Osteocyte (in vitro differentiated cells): Measurements from ENCODE around the gene SDSL. TPM values are rescaled to one million over a fixed set of nuclear protein-coding genes. Genes with fewer than 3 reads are reported as not detected.

ENCODE experiments used
- DNase-seq: peaks from one replicate; pipeline ENCODE4 v3.0.0; 2021; ENCODE audit warnings: mixed read lengths; ENCODE audit not compliant: unreplicated experiment; ENCODE audit errors: extremely low spot score
- H3K27ac Mint-ChIP-seq: one replicate; pipeline ENCODE4 v1.8.0; 2021; ENCODE audit warnings: mild to moderate bottlenecking, mixed read lengths; ENCODE audit not compliant: unreplicated experiment
- H3K27me3 Mint-ChIP-seq: one replicate; pipeline ENCODE4 v1.8.0; 2021; ENCODE audit warnings: mixed read lengths; ENCODE audit not compliant: unreplicated experiment
- H3K36me3 Mint-ChIP-seq: one replicate; pipeline ENCODE4 v1.8.0; 2021; ENCODE audit warnings: mixed read lengths; ENCODE audit not compliant: unreplicated experiment
- H3K4me1 Mint-ChIP-seq: one replicate; pipeline ENCODE4 v1.8.0; 2021; ENCODE audit warnings: mixed read lengths; ENCODE audit not compliant: unreplicated experiment
- H3K4me3 Mint-ChIP-seq: one replicate; pipeline ENCODE4 v1.8.0; 2021; ENCODE audit warnings: mild to moderate bottlenecking, moderate library complexity, mixed read lengths; ENCODE audit not compliant: unreplicated experiment
- H3K9me3 Mint-ChIP-seq: one replicate; pipeline ENCODE4 v1.8.0; 2021; ENCODE audit warnings: mixed read lengths; ENCODE audit not compliant: unreplicated experiment
- total RNA-seq: library from RNA; stranded (reverse); gene quantifications from 2 replicates; pipeline ENCODE4 v1.2.1, GENCODE V29; 2021
- TF ChIP-seq, protein P1 (sequence below): fragments of 200-600 bp; sonication (generic); IDR thresholded peaks from 2 replicates; pipeline ENCODE4 v1.5.0; 2021; ENCODE audit warnings: antibody characterized with exemption, mild to moderate bottlenecking, moderate library complexity

Gene SDSL
- total RNA-seq, 1 donor from 2014 or later, result 6.2 TPM

DNA sequence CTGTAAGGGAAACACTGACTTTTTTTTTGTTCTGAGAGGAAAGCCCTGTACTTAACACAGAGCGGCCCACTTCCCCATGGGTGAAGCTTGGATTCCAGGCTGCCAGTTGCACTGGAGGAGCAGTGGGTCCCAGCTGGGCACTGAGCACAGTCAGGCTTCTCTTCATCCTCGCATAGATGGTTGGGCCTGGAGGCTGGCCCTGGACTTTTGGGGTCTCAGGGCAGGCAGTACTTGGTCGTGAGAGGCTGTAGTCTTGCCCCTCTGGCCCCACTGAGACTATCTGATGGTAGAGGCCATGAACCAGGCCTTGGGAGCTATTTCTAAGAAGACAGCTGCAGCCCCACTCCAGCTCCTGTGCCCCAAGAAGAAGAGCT is 55.6 kb downstream of the SDSL start:
- Mint-ChIP-seq H3K27me3 (peaks cover 78% of the 10 kb centered on the region), H3K4me1 (peaks cover 15% of the 10 kb centered on the region), H3K27ac (no peak overlapping the region), H3K9me3 (no peaks in the 10 kb centered on the region), H3K4me3 (no peak overlapping the region), H3K36me3 (no peaks in the 10 kb centered on the region)
- TF ChIP-seq, protein P1, sequence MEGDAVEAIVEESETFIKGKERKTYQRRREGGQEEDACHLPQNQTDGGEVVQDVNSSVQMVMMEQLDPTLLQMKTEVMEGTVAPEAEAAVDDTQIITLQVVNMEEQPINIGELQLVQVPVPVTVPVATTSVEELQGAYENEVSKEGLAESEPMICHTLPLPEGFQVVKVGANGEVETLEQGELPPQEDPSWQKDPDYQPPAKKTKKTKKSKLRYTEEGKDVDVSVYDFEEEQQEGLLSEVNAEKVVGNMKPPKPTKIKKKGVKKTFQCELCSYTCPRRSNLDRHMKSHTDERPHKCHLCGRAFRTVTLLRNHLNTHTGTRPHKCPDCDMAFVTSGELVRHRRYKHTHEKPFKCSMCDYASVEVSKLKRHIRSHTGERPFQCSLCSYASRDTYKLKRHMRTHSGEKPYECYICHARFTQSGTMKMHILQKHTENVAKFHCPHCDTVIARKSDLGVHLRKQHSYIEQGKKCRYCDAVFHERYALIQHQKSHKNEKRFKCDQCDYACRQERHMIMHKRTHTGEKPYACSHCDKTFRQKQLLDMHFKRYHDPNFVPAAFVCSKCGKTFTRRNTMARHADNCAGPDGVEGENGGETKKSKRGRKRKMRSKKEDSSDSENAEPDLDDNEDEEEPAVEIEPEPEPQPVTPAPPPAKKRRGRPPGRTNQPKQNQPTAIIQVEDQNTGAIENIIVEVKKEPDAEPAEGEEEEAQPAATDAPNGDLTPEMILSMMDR, result no peak
- no peak for DNase-seq

DNA sequence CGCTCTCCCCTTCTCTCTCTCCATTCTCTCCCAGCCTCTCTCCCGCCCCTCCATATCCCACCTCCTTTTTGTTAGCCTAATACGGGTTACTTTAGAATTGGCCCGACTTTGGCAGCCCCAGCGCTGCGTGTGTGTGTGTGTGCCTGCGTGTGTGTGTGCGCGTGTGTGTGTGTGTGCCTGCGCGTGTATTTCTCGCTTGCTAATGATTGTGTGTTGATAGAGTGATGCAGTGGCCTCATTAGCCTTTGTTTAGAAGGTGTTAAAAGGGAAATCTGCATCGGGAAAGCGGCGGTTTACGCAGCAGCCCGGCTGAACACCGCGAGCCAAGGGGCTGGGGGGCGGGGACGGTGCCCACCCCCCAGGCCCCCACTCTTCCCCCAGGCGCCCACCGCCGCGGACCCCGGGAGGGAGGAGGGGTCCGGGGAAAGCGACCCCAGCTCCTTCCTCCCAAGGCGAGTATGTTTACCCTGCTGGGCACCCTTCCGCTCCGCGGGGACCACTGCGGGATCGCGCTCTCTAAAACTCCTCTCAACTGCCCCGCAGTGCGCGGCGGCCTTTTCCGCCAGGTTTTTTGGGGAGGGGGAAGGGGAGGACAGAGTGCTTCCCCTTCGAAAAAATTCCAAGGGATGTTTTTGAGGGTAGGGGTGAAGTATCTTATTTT is 56.3 kb downstream of the SDSL start:
- Mint-ChIP-seq H3K36me3 (no peaks in the 10 kb centered on the region), H3K9me3 (no peaks in the 10 kb centered on the region), H3K4me1 (peaks cover 15% of the 10 kb centered on the region), H3K27ac (no peak overlapping the region), H3K4me3 (no peak overlapping the region), H3K27me3 (peaks cover 78% of the 10 kb centered on the region)
- TF ChIP-seq, protein P1, result no peak
- no peak for DNase-seq

DNA sequence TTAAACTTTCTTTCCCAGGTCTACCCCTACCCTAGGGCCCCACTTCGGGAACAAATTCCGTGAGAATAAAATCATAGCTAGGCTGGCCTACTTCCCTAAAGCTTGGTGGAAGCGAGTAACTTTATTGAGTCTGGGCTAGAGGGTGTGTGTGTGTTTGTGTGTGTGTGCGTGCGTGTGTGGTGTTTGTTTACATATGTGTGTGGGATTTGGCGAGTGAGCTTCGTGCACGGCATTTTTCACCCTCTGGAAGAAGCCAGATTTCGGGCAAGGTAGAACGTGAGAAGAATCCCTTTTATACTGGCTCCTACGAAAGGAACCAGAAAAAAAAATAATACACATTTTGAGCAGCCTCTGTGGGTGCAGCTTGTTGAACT is 57.0 kb downstream of the SDSL start:
- peaks cover 77% of the 10 kb centered on the region for H3K27me3 Mint-ChIP-seq

DNA sequence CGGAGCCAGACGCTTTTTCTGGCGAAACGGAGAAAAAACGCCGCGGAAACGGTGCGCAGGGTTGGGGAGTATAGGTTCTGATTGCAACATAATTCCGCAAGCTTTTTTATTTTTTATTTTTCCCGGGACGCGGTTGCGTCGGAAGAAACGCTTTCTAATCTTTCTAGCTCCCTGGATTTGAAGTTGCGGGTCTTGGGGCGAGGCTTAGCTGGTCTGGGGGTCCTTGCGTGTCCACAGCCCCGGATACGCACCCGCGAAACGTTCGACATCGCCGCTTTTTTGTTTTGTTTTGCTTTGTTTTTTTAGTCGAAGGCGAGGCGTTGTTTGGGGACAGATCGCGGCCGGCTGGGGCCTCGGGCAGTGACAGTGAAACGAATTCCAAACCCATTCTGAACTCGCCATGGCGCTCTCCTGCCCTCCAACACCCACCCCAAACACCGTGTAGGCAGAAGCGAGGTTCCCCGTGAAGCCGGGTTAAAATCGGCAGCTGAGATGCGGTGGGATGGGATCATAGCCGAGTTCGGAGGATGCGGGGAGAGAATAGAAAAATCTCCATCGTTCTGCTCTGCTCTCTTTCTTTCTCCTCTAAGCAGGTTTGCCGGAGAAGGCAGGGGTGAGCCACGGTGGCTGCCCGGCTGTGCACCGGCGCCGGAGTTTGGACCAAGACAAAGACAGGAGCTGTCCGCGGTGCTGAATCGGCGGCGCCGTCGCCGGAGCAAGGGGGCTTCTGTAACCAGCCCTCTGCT is 57.6 kb downstream of the SDSL start:
- TF ChIP-seq, protein P1, result no peak
- H3K27ac Mint-ChIP-seq, result no peak overlapping the region

More for the DNA sequence above, 57.0 kb downstream of the SDSL start:
- TF ChIP-seq, protein P1, result no peak
- H3K4me1 Mint-ChIP-seq, result peaks cover 14% of the 10 kb centered on the region
- H3K4me3 Mint-ChIP-seq, result no peak overlapping the region
- H3K36me3 Mint-ChIP-seq, result no peaks in the 10 kb centered on the region
- H3K27ac Mint-ChIP-seq, result no peak overlapping the region
- H3K9me3 Mint-ChIP-seq, result no peaks in the 10 kb centered on the region
- DNase-seq, result no peak

DNA sequence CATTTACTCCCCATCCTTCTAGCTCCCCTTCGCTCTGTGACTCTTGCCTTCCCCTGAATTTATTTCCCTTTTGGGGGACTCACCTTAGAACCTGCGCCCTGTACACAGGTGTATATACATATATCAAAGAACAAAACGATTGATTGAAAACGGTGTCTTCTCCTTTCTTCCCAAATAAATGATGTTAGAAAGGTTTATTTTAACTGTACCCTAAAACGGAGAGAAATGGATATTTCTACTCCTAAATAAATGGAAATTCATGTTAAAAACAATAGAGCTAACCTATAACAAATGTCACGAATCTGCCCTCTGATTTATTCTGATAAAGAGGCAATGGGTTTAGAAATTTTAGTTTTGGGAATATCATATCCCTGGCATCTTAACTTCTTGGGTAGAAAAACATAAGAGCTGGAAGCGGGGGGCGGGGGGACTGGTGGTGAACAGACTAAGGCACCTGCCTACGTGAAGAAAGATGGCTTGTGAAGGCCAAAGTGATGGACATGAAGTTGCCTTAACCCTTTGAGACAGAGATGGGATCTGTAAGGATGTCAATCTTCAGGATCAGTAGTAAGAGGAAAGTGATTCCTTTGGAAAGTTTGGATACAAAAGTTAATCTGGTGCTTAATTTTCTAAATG is 58.3 kb downstream of the SDSL start:
- DNase-seq, result no peak
- no peaks in the 10 kb centered on the region for H3K36me3 Mint-ChIP-seq
- H3K27ac Mint-ChIP-seq, result no peak overlapping the region
- H3K27me3 Mint-ChIP-seq, result peaks cover 69% of the 10 kb centered on the region
- H3K4me3 Mint-ChIP-seq, result no peak overlapping the region
- no peaks in the 10 kb centered on the region for H3K9me3 Mint-ChIP-seq
- TF ChIP-seq, protein P1, result no peak
- peaks cover 12% of the 10 kb centered on the region for H3K4me1 Mint-ChIP-seq

More for the DNA sequence above, 57.6 kb downstream of the SDSL start:
- Mint-ChIP-seq H3K36me3 (no peaks in the 10 kb centered on the region), H3K9me3 (no peaks in the 10 kb centered on the region), H3K4me3 (peak overlapping the region; percentile 16), H3K27me3 (peaks cover 74% of the 10 kb centered on the region), H3K4me1 (peaks cover 12% of the 10 kb centered on the region)
- DNase-seq, result no peak
